ENCODE results near the gene WDR18.
"Not testable (repeated sequence)": the region's sequence is repeated elsewhere in the genome, so short reads cannot be mapped to it uniquely, and the experiment has no call there.

WDR18 gene

GRCh38 chr19:950352-951066, 33.6 kb upstream of the WDR18 start:
- FAIRE-seq: no peak

DNA sequence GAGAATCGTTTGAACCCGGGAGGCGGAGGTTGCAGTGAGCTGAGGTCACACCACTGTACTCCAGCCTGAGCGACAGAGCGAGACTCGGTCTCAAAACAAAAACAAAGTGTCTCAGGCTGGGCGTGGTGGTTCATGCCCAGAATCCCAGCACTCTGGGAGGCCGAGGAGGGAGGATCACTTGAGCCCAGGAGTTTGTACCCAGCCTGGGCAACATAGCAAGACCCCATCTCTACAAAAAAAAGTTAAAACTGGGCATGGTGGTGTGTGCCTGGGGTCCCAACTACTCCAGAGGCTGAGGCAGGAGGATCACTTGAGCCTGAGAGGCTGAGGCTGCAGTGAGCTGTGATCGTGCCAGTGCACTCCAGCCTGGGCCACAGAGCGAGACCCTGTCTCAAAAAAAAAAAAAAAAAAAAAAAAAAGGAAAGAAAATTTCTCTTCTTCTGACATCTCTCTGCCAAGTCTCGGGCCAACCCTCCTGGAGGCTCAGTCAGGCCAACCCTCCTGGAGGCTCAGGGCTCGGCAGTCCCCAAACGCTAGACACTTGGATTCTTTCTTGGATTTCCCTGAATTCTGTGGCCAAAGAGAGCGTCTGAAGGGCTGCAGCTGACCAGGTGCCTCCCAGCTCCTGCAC, 32.0 kb upstream of the WDR18 start:
- FAIRE-seq: no peak

- FAIRE-seq: no peak
Observed at GRCh38 chr19:952680-953444, 31.3 kb upstream of the WDR18 start.

DNA sequence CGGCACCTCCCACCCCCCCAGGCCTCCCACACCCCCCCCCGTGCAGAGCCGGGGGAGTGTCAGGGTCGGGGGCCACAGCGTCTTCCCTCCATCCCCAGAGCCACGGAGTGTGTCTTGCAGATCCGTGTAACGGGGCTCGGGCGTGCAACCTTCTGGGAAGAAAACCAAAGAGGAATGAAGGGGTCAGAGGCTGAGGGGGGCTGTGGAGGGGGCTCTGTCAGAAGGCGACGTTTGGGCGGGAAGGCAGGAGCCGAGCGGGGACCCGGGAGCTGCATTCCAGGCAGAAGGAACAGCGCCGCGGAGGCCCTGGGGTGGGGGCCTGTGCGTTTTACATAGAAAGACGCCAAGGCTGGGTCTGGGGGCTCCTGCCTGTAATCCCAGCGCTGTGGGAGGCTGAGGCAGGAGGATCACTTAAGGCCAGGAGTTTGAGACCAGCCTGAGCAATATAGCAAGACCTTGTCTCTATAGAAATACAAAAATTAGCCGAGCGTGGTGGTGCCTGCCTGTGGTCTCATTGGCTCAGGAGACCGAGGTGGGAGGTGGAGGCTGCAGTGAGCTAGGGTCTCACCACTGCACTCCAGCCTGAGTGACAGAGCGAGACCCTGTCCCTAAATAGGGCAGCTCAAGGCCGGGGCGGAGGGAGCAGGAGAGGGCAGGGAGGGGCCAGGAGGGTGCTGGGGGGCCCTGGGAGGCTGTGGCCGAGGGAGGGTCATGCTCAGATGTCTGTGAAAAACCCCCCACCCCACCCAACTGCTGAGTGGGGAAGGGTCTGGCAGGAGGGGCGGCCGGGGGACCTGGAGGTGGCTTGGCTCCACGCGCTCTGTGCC, 30.5 kb upstream of the WDR18 start:
- no peak for FAIRE-seq

DNA sequence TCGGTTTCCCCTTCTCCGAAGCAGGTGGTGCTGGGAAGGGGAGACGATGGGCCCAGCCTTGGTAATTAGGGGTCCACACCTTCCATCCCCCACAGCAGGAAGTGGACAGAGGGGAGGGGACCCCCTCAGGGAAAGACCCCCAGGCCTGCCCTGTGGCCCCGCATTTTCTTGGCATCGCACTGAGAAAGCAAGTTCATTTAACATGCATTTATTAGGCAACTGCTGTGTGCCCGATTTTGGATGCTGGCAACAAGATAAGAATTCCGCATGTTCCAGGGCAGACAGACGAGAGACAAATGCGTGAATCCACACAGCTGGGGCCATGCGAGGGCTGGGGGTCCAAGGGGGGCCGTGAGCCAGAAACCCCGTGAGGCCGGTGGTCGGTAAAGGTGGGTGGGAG, 29.9 kb upstream of the WDR18 start:
- FAIRE-seq: no peak

GRCh38 chr19:954672-955494, 29.3 kb upstream of the WDR18 start:
- no peak for FAIRE-seq

DNA sequence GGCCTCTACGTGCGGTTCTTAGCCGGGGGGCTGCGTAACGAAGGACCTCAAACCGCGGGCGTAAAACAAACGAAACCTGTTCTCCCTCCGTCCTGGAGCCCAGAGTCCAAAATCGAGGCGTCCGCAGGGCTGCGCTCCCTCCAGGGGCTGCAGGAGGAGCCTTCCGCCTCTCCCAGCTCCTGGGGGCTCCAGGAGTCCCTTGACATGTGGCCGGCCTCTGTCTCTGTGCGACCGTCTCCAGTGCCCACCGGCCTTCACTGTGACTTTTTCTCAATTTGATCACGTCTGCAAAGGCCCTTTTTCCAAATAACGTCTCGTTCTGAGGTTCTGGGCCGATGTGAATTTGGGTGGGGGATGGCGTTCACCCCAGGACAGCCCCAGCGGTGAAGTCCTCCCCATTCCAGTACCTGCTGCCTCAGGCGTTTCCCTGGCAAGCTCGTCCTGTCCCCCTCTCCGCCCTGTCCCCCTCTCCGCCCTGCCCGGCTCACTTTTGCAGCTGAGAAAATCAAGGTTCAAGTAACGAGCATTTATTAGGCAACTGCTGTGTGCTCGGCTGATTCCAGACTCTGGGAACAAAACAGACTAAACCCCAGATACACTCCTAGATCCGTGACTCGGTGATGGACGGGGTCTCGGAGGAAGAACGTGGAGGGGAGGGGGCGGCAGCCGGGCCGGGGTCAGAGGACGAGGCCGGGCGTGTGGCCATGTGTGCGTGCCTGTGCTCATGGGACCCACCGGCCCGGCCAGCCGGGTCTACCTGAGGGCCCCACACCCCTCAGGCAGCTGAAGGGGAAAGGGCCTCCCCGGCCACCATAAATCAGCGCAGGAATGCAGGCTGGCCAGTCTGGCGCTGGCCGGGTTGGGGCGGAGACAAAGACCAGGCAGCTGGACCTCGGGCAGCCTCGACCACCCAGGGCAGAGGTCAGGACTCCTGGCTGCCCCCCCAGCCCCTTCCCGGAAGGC, 28.1 kb upstream of the WDR18 start:
- no peak for FAIRE-seq

DNA sequence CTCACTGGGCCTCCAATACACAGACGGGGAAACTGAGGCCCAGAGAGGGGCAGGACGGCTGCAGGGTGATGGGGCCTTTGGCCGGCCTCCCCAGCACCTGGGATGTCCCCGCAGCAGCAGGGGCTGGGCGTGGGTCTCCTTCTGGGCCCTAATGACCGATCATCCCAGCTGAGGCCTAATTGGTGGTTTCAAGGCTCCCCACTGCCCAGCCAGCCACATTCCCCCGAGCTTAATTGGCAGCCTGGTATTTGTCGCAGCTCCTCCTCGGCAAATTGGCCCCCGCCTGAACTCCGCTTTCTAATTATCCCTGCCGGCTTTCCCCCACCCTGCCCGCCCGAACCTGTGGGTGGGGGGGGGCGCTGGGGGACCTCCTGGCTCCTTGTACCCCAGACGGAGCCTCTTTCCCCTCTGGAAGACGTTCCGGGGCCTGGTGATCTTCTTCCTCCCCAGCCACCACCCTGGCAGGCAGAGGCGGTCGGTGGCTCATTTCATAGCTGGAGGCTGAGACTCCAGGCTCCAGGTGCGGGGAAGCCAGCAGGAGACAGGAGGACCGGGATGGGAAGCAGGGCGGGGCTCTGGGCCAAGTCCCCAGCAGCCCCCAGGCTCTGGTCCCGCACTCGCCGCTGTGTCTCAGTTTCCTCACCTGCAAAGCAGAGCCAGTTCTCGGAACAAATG, 27.2 kb upstream of the WDR18 start:
- FAIRE-seq: no peak

GRCh38 chr19:957578-957977, 26.6 kb upstream of the WDR18 start:
- not testable (repeated sequence) for FAIRE-seq

- FAIRE-seq: no peak
Observed at GRCh38 chr19:958967-959855, 24.9 kb upstream of the WDR18 start.

GRCh38 chr19:960020-960419, 24.1 kb upstream of the WDR18 start:
- no peak for FAIRE-seq

- no peak for FAIRE-seq
Observed at GRCh38 chr19:960601-960938, 23.6 kb upstream of the WDR18 start.

- FAIRE-seq: no peak
Observed at GRCh38 chr19:961866-962620, 22.1 kb upstream of the WDR18 start.

DNA sequence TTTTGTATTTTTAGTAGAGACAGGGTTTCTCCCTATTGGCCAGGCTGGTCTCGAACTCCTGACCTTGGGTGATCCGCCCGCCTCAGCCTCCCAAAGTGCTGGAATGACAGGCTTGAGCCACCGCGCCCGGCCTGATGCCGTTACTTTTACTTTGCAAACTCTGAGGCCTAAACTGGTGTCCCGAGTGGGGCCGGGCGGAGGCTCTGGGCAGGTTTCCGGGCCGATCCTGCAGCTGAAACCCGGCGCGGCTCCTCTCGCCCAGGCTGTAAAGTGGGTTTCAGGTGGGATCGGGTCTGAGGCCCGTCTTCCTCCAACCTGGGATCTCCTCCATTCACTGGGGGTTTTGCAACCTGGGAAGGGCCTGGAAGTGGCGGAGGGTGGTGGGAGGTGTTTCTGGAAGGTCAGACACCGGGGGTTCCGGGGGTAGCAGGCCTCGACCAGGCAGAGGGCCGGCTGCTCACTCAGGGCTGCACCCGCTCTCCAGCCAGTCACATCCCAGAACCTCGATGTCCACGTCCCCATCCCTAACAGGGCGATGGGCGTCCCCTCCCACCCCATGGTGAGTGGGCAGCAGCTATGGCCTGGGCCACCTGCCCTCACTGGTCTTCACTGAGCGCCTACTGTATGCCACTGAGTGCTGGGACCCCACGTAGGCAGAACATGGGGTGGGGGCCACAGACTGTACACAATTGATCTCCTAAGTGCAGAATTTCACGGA, 21.3 kb upstream of the WDR18 start:
- FAIRE-seq: no peak

DNA sequence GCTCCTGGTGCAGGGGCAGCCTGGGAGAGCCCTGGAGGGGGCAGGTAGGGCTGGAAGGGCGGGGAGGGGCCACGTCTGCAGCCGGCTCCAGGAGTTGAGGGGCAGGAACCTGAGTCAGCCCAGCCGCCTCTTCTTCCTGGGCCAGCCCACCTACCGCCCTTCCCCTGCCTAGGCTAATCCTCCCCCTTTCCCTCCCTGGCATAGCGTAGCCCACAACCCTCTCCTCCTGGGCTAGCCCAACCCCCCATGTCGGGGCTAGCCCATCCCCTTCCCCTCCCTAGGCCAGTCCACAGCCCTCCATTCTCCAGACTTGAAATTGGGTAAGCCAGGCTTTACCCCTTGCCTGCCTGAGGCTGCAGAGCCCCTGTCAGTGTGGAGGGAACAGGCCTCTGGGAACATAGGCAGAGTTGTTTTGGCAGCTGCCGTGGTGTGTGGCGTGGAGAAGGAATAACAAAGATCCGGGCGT, 20.6 kb upstream of the WDR18 start:
- FAIRE-seq: no peak

DNA sequence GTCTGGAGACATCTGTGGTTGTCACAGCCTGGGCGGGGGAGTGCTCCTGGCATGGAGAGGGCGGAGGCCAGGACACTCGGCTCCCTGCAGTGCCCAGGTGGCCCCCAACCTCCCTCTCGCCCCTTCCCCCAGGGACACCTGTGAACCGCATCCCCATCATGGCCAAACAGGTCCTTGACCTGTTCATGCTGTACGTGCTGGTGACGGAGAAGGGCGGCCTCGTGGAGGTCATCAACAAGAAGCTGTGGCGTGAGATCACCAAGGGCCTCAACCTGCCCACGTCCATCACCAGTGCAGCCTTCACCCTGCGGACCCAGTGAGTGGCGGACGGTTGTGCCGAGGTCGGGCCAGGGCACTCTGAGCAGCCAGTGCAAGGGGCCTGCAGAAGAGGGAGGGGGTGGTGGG, 20.0 kb upstream of the WDR18 start:
- no peak for FAIRE-seq
